NCI-H446 treated with DMSO at 0.1 percent for 48 hours (cell line): ENCODE results near the gene FSTL5.

Experiments
- DNase-seq: peaks from one replicate; lab custom pipeline; 2025; lab: John Stamatoyannopoulos, UW

FSTL5 gene

GRCh38 chr4:161704040-161704439 is 459.8 kb downstream of the FSTL5 start:
- no peak for DNase-seq

GRCh38 chr4:161702287-161702686 is 461.5 kb downstream of the FSTL5 start:
- no peak for DNase-seq

- no peak for DNase-seq
Observed at GRCh38 chr4:161696944-161697343, 466.9 kb downstream of the FSTL5 start.

DNA sequence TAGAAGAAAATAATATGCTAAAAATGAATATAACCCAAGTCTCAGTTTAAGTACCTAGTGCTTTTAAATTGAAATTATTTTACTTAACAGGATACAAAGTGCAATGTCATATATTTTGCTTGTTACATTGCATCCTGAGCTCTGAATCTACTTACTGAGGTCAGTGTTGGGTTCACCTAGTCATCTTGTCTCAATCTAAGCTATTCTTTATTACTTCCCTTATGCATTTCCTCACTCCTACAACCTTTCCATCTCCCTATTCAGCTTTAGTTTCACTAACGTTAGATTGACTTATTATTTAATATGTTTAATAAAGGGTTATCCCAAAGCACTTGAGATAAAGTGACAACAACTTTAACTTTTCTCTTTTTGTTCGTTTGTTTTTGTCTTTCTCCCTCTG is 483.7 kb downstream of the FSTL5 start:
- no peak for DNase-seq

GRCh38 chr4:161664740-161665139 is 499.1 kb downstream of the FSTL5 start:
- DNase-seq, result no peak

DNA sequence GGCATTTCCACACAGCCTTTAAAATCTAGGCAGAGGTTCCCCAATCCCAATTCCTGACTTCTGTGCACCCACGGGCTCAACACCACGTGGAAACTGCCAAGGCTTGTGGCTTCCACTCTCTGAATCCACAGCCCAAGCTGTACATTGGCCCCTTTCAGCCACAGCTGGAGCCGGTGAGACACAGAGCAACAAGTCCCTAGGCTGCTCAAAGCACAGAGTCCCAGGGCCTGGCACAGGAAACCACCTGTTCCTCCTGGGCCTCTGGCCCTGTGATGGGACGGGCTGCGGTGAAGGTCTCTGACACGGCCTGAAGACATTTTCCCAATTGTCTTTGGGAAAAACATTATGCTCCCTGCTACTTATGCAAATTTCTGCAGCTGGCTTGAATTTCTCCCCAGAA is 500.0 kb downstream of the FSTL5 start:
- DNase-seq, result no peak

DNA sequence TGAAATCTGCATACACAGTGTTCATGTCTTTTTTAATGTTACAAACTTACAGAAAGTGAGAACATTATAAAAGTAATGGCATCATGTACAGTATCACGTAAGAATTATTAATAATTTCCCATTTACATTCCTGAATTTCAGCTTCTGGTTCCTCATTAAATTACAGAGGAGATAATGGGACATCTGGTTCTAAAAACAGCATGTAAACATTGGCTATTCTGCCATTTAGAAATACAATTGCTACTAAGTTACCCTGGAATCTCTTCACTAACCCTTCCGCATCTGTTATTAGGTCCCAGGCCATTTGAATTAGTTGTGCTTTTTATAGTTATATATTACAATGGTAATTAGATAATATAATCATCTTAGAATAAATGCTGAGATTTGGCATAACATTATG is 505.1 kb downstream of the FSTL5 start:
- DNase-seq, result no peak

DNA sequence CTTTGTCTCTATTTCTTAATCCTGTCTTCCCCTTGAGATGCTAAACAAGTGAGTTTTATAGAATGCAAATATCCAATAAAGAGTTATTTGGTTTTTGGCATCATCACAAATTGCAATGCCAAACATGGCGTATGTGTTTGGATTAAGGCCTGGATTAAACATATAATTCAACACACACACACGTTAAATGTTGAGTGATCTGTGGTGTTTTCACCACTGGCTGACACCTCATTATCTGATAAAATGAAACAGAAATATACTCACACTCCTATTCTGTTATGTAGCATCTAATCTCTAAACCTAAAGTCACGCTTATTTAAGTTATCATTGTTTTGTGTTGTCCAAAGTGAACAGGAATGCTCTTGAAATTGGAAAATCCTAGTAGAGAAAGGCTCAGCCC is 506.2 kb downstream of the FSTL5 start:
- DNase-seq, result no peak

DNA sequence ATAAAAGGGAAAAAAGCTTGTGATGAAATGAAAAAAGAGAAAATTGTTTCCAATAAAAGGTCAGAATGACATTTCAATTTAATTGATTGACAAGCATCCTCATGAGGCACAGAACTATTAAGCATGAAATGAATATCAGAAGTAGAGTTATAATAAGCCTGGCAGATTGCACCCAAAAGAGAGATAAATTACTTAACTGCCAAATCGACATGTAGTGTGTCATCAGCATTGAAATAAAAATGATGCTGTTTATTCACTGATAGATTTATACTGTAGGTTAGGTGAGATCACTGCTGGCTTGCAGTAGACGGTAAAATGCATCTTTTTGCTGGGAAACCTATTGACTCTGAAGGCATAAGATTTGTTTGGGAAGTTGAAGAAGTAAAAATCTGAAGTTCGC is 507.2 kb downstream of the FSTL5 start:
- DNase-seq, result no peak

DNA sequence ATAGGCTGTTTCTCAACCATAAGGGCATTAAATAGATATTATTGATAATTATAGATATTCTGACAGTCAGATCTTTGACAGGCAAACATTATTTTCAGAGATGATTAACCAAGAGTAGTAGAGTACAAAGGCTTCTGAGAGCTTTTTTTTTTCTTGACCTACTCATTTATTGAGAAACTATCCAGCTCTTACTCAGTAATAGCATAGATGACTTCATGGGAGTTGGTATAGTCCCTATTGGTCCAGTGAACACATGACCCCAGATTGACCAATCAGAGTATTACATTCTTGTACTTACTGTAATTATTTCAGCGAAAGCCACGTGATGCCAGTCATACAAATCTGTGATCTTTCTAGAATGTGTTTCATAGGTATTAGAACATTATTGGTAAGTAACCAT is 508.7 kb downstream of the FSTL5 start:
- DNase-seq, result no peak

DNA sequence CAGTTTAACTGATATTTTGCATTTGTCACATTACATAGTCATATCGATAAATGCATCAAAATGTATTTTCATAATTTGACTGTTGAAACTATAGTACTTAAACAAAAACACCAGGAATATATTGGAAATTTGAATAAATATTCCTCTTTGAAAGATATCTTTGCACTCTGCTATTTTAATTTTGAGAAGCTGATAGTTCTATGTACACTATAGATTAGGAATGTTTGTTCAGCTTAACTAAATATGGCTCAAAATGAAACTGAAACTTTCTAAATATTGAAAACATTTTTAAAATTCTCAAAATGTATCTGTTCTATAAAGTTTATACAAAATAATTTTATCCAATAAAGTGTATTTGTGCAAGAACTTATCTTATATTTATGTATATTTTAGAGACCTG is 510.1 kb downstream of the FSTL5 start:
- no peak for DNase-seq

DNA sequence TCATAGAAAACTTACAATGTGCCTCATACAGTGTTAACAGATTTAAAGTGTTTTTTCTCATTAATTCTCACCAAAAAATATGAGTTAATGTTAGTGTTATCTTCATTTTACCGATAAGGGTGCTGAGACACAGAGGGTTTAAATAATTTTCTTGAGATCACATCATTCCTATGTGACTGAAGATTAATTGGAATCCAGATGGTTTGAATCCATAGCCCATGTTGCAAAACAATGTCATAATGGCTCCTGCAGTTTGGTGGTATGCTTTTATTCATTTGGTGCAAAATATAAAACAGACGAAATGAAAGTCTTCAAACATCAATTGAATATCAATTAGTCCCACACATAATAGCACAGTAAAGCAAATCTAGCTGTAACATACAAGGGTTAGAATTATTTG is 512.2 kb downstream of the FSTL5 start:
- DNase-seq, result no peak

- DNase-seq, result no peak
Observed at GRCh38 chr4:161650812-161651211, 513.0 kb downstream of the FSTL5 start.

GRCh38 chr4:161647757-161648156 is 516.0 kb downstream of the FSTL5 start:
- DNase-seq, result no peak

DNA sequence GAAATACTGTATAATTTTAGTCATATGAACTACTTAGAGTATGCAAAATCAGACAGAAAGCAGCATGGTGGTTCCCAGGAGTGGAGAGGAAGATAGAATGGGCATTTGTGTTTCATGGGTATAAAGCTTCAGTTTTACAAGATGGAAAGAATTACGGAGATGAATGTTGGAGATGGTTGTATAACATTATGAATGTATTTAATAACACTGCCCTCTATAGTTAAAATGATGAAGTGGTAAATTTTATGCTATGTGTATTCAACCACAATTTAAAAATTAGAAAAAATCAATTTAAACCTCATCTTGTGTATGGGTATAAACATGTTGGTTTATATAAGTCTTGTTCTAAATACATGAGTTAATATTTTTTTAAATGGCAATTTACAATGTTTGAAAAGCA is 521.1 kb downstream of the FSTL5 start:
- no peak for DNase-seq

DNA sequence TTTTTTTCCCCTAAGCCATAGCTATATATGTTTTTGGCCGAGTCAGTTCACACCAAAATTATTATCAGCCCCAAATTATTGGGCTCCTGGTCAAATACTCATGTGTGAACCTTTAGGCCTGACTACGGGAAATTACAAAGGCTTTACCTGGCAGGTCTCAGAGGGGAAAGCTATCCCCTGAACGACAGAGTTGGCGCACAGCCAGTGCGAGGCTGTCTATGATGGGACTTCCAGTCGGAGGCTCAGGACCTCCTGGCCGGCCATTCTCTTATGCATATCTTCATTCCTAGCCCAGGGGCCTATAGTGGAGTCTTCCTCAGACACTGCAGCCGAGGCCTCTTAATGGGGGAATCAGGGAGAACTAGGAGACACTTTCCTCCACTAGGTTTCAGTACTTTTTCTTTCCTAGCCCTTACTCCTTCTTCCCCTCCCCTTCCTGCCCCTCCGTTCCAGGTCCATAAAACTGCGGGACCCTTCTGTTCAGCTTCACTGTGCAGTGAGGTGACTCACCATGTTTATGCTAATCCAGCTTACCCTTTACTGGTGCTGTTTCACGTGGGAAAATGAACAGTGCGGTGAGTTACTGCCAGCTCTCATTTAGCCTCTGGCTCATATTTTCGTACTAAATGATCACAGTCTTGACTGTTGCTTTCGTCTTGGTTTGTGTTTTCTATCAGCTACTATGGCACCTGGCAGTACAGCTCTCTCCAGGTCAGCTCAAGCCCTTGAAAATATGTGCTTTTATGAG is 533.9 kb downstream of the FSTL5 start:
- no peak for DNase-seq

GRCh38 chr4:161604516-161605300 is 559.1 kb downstream of the FSTL5 start:
- DNase-seq, result no peak

DNA sequence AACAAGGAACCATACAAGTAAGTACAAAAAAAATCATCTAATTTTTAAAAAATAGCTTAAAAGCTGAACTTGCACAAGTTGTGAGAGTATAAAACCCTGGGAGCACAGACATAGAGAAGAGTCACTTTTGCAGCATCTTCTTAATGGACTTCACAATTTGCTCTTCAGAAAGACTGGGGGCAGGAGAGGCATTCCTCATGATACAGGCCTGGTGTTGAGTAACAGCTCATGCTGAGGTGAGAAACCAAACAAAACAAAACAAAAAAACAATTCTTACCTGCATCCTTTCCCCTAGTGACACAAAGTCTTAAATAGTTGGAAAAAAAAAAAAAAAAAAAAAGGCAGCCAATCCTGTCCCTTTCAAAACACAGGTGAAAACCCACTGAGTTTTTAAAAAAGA is 562.8 kb downstream of the FSTL5 start:
- no peak for DNase-seq

- no peak for DNase-seq
Observed at GRCh38 chr4:161595230-161595771, 568.5 kb downstream of the FSTL5 start.

- DNase-seq, result no peak
Observed at GRCh38 chr4:161585011-161585410, 578.8 kb downstream of the FSTL5 start.

DNA sequence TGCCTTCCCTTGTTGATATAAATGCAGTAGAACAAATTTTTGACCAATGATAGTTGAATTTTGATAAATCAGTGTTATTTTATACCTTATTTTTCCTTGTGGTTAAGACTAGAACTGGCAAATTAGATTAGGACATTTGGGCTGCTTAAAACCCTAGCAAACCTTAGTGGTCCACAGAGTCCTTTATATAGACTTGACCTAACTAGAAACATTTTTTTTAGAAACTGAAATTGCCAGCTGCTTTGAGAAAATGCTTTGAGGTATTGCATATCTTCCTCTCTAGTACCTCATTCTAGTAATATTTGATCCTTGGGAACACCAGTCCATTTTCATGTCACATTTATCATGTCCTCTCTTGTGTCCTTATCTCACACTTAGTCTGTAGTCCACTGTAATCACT is 580.3 kb downstream of the FSTL5 start:
- DNase-seq, result no peak

DNA sequence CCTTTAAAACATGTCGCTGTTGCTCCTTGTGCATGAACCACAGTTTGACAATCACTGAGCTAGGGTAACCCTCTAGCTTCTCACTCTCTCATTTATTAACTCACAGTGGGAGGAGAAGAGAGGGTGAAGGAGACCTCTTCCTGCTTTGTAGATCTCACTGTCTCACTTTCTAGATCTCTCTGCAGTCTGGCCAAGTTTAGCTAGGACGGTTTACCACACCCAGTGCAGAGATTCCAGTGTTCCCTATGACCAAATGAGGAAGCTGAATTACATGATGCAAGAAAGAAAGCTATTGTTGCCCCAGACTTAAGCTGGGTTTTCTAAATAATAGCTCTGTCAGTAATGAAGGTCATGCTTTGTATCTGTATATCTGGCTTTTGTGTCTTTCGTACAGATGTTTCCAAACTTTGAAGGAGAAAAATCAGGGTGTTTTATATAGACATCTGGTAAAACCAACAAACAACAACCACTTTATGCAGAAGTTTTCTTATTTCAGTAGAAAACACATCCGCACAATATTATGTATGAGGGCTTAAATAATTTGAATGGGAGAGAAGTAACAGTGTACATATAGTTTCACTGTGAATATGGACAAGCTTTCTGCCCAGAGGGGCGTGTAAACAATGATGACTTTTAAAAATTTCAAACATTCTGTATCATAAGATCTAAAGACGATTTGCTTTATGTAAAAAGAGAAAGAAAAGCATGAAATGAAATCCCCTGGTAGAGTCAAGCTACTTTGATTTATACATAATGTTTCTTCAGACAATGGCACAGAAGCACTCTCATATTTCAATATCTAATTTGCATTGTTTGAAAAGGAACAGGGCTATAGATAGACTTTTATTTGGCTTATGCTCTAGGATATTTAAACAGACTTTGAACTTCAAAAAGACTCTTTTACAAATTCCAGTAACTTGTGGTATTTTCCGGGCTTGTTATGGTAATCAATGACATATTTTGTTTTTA is 582.3 kb downstream of the FSTL5 start:
- DNase-seq, result no peak
